Amniotic stem cell (primary cell): ENCODE data around the gene CS.
A peak's percentile ranks its signal among the peaks of the same experiment; 100 is the strongest.

Source experiments
- DNase-seq: peaks from one replicate; lab custom pipeline; 2025; lab: John Stamatoyannopoulos, UW

The CS gene

GRCh38 chr12:56247923-56248322 is 52.2 kb downstream of the CS start:
- no peak for DNase-seq

- DNase-seq = no peak
These were observed 55.6 kb downstream of the CS start for GRCh38 chr12:56244494-56244893.

- DNase-seq = no peak
These were observed 56.4 kb downstream of the CS start for GRCh38 chr12:56243731-56244181.

GRCh38 chr12:56242986-56243385 is 57.1 kb downstream of the CS start:
- DNase-seq = no peak

GRCh38 chr12:56241424-56242303 is 58.5 kb downstream of the CS start:
- DNase-seq = no peak

- no peak for DNase-seq
These were observed 62.6 kb downstream of the CS start for GRCh38 chr12:56237552-56237951.

GRCh38 chr12:56236985-56237384 is 63.1 kb downstream of the CS start:
- no peak for DNase-seq

GRCh38 chr12:56236091-56236490 is 64.0 kb downstream of the CS start:
- DNase-seq = no peak

GRCh38 chr12:56234746-56235436 is 65.2 kb downstream of the CS start:
- DNase-seq = no peak

- DNase-seq = no peak
These were observed 68.9 kb downstream of the CS start for GRCh38 chr12:56231184-56231582.

GRCh38 chr12:56230432-56231183 is 69.5 kb downstream of the CS start:
- no peak for DNase-seq

- DNase-seq = no peak
These were observed 70.2 kb downstream of the CS start, which contains the start of gene SLC39A5 for GRCh38 chr12:56229916-56230431. SLC39A5 (plus strand) TSS chr12:56230051; CDS start chr12:56231275, 1,224 bp downstream.

GRCh38 chr12:56229082-56229481 is 71.0 kb downstream of the CS start:
- no peak for DNase-seq

GRCh38 chr12:56224954-56225353 is 75.2 kb downstream of the CS start:
- DNase-seq = no peak

- peak; percentile 97 for DNase-seq
These were observed 75.9 kb downstream of the CS start, which contains the start of gene NABP2 for GRCh38 chr12:56224102-56224701. NABP2 (plus strand) TSS chr12:56224342; CDS start chr12:56224857, 515 bp downstream.

GRCh38 chr12:56223571-56224101 is 76.5 kb downstream of the CS start:
- no peak for DNase-seq

GRCh38 chr12:56222531-56222895 is 77.6 kb downstream of the CS start:
- no peak for DNase-seq

GRCh38 chr12:56221757-56222530 is 78.2 kb downstream of the CS start, which contains the start of gene RNF41:
RNF41 (minus strand) TSS chr12:56221922; CDS start chr12:56214047, 7,875 bp downstream.
- peak; percentile 89 for DNase-seq
